22Rv1 (cell line): Measurements from ENCODE around the gene WSCD2.

Experiments used
- ZFX ChIP-seq: fragments of 450-650 bp; IDR thresholded peaks from 2 replicates; pipeline ENCODE4 v1.6.1; 2017; ENCODE audit warnings: antibody characterized with exemption, borderline replicate concordance
- TF ChIP-seq, protein P1 (sequence below): fragments of 450-650 bp; IDR thresholded peaks from 2 replicates; pipeline ENCODE4 v1.5.1; 2017; ENCODE audit warnings: mild to moderate bottlenecking

DNA sequence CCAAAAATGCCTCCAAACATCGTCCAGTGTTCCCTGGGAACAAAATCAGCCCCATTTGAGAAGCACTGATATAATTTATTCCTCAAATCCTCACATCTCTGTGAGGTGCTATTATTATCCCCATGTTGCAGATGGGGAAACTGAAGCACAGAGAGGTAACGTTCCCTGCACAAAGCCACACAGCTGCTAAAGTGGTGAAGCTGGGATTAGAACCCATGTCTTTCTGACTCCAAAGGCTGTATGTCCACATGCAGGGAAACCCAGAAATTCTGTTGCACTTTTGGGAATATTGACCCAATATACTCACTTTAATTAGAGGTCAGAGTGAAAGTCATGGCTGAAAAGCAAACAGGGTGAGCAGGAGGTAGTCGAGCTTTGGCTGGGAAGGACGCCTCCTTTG is 19.1 kb upstream of the WSCD2 start:
- TF ChIP-seq, protein P1, sequence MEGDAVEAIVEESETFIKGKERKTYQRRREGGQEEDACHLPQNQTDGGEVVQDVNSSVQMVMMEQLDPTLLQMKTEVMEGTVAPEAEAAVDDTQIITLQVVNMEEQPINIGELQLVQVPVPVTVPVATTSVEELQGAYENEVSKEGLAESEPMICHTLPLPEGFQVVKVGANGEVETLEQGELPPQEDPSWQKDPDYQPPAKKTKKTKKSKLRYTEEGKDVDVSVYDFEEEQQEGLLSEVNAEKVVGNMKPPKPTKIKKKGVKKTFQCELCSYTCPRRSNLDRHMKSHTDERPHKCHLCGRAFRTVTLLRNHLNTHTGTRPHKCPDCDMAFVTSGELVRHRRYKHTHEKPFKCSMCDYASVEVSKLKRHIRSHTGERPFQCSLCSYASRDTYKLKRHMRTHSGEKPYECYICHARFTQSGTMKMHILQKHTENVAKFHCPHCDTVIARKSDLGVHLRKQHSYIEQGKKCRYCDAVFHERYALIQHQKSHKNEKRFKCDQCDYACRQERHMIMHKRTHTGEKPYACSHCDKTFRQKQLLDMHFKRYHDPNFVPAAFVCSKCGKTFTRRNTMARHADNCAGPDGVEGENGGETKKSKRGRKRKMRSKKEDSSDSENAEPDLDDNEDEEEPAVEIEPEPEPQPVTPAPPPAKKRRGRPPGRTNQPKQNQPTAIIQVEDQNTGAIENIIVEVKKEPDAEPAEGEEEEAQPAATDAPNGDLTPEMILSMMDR: no peak
- no peak for TF ChIP-seq ZFX
